Activated naive CD8-positive, alpha-beta T cell treated with anti-CD3 and anti-CD28 coated beads, Interleukin-2, amount 50 U/mL, for 24 hours (primary cell): Measurements from ENCODE around the gene ARHGAP24.

Source experiments
- ATAC-seq: fragments of 150-1000 bp; cut with Tn5 transposase; one replicate; pipeline ENCODE4 v1.10.0; 2021
- DNase-seq: peaks from one replicate; pipeline ENCODE4 v3.0.0; 2021
- H3K27ac Mint-ChIP-seq: one replicate; pipeline ENCODE4 v1.8.0; 2021; ENCODE audit warnings: mild to moderate bottlenecking, mixed read lengths
- H3K27me3 Mint-ChIP-seq: one replicate; pipeline ENCODE4 v1.8.0; 2021; ENCODE audit warnings: mixed read lengths
- H3K36me3 Mint-ChIP-seq: one replicate; pipeline ENCODE4 v1.8.0; 2021; ENCODE audit warnings: low read depth, mixed read lengths
- H3K4me1 Mint-ChIP-seq: one replicate; pipeline ENCODE4 v1.8.0; 2021; ENCODE audit warnings: mixed read lengths
- H3K4me3 Mint-ChIP-seq: one replicate; pipeline ENCODE4 v1.8.0; 2021; ENCODE audit warnings: mild to moderate bottlenecking, moderate library complexity, mixed read lengths
- H3K9me3 Mint-ChIP-seq: one replicate; pipeline ENCODE4 v1.8.0; 2021; ENCODE audit warnings: mixed read lengths

ARHGAP24 gene

GRCh38 chr4:85606505-85606904 is 131.6 kb downstream of the ARHGAP24 start:
- DNase-seq (no peak), ATAC-seq (no peak)
- Mint-ChIP-seq H3K4me1 (peaks cover 13% of the 10 kb centered on the region), H3K4me3 (no peak overlapping the region), H3K27me3 (no peaks in the 10 kb centered on the region), H3K27ac (peak overlapping the region; percentile 19), H3K36me3 (no peaks in the 10 kb centered on the region), H3K9me3 (peaks cover 4% of the 10 kb centered on the region)

GRCh38 chr4:85607624-85608023 is 132.7 kb downstream of the ARHGAP24 start:
- Mint-ChIP-seq H3K9me3 (peaks cover 4% of the 10 kb centered on the region), H3K27ac (no peak overlapping the region), H3K27me3 (no peaks in the 10 kb centered on the region), H3K4me1 (peaks cover 14% of the 10 kb centered on the region), H3K4me3 (no peak overlapping the region), H3K36me3 (no peaks in the 10 kb centered on the region)
- DNase-seq (no peak), ATAC-seq (no peak)

GRCh38 chr4:85610450-85610849 is 135.5 kb downstream of the ARHGAP24 start:
- H3K27ac Mint-ChIP-seq = peak overlapping the region; percentile 82
- no peaks in the 10 kb centered on the region for H3K27me3 Mint-ChIP-seq
- ATAC-seq (peak; percentile 81), DNase-seq (no peak)
- peaks cover 4% of the 10 kb centered on the region for H3K9me3 Mint-ChIP-seq
- no peaks in the 10 kb centered on the region for H3K36me3 Mint-ChIP-seq
- H3K4me3 Mint-ChIP-seq = no peak overlapping the region
- H3K4me1 Mint-ChIP-seq = peaks cover 14% of the 10 kb centered on the region

- Mint-ChIP-seq H3K4me3 (no peak overlapping the region), H3K4me1 (peaks cover 14% of the 10 kb centered on the region)
These were observed 136.7 kb downstream of the ARHGAP24 start for GRCh38 chr4:85611661-85612060.

GRCh38 chr4:85613901-85614300 is 139.0 kb downstream of the ARHGAP24 start:
- H3K27me3 Mint-ChIP-seq = no peaks in the 10 kb centered on the region
- H3K36me3 Mint-ChIP-seq = no peaks in the 10 kb centered on the region
- no peak overlapping the region for H3K27ac Mint-ChIP-seq

More at GRCh38 chr4:85611661-85612060, 136.7 kb downstream of the ARHGAP24 start:
- DNase-seq (no peak), ATAC-seq (no peak)
- Mint-ChIP-seq H3K9me3 (peaks cover 4% of the 10 kb centered on the region), H3K36me3 (no peaks in the 10 kb centered on the region), H3K27me3 (no peaks in the 10 kb centered on the region), H3K27ac (peak overlapping the region; percentile 30)

GRCh38 chr4:85615952-85616351 is 141.0 kb downstream of the ARHGAP24 start:
- H3K4me3 Mint-ChIP-seq = no peak overlapping the region
- ATAC-seq = no peak
- H3K27ac Mint-ChIP-seq = no peak overlapping the region
- H3K9me3 Mint-ChIP-seq = peaks cover 7% of the 10 kb centered on the region
- H3K27me3 Mint-ChIP-seq = no peaks in the 10 kb centered on the region
- no peaks in the 10 kb centered on the region for H3K36me3 Mint-ChIP-seq
- no peak for DNase-seq
- peaks cover 3% of the 10 kb centered on the region for H3K4me1 Mint-ChIP-seq

More at GRCh38 chr4:85613901-85614300, 139.0 kb downstream of the ARHGAP24 start:
- no peak for DNase-seq
- Mint-ChIP-seq H3K4me3 (no peak overlapping the region), H3K9me3 (peaks cover 4% of the 10 kb centered on the region), H3K4me1 (peaks cover 10% of the 10 kb centered on the region)
- no peak for ATAC-seq

- no peak overlapping the region for H3K27ac Mint-ChIP-seq
- DNase-seq = no peak
- H3K36me3 Mint-ChIP-seq = no peaks in the 10 kb centered on the region
- H3K27me3 Mint-ChIP-seq = no peaks in the 10 kb centered on the region
- H3K9me3 Mint-ChIP-seq = peaks cover 10% of the 10 kb centered on the region
- no peak for ATAC-seq
- no peak overlapping the region for H3K4me3 Mint-ChIP-seq
- H3K4me1 Mint-ChIP-seq = no peaks in the 10 kb centered on the region
These were observed 142.3 kb downstream of the ARHGAP24 start for GRCh38 chr4:85617202-85617601.

- Mint-ChIP-seq H3K4me1 (no peaks in the 10 kb centered on the region), H3K27ac (no peak overlapping the region), H3K4me3 (no peak overlapping the region), H3K27me3 (no peaks in the 10 kb centered on the region), H3K9me3 (peaks cover 8% of the 10 kb centered on the region), H3K36me3 (no peaks in the 10 kb centered on the region)
- ATAC-seq (no peak), DNase-seq (no peak)
These were observed 158.0 kb downstream of the ARHGAP24 start for GRCh38 chr4:85632981-85633380.

GRCh38 chr4:85637778-85638177 is 162.8 kb downstream of the ARHGAP24 start:
- DNase-seq (no peak), ATAC-seq (no peak)
- H3K36me3 Mint-ChIP-seq = no peaks in the 10 kb centered on the region
- H3K4me3 Mint-ChIP-seq = no peak overlapping the region
- H3K27ac Mint-ChIP-seq = no peak overlapping the region
- H3K4me1 Mint-ChIP-seq = no peaks in the 10 kb centered on the region
- H3K27me3 Mint-ChIP-seq = no peaks in the 10 kb centered on the region
- no peaks in the 10 kb centered on the region for H3K9me3 Mint-ChIP-seq

GRCh38 chr4:85639946-85640345 is 165.0 kb downstream of the ARHGAP24 start:
- H3K4me1 Mint-ChIP-seq = no peaks in the 10 kb centered on the region
- no peaks in the 10 kb centered on the region for H3K9me3 Mint-ChIP-seq
- DNase-seq = no peak
- no peaks in the 10 kb centered on the region for H3K36me3 Mint-ChIP-seq
- H3K27me3 Mint-ChIP-seq = no peaks in the 10 kb centered on the region
- no peak overlapping the region for H3K27ac Mint-ChIP-seq
- H3K4me3 Mint-ChIP-seq = no peak overlapping the region
- ATAC-seq = no peak

- H3K27me3 Mint-ChIP-seq = no peaks in the 10 kb centered on the region
- ATAC-seq = no peak
- H3K4me3 Mint-ChIP-seq = no peak overlapping the region
- no peaks in the 10 kb centered on the region for H3K4me1 Mint-ChIP-seq
- no peaks in the 10 kb centered on the region for H3K9me3 Mint-ChIP-seq
- no peak for DNase-seq
- H3K27ac Mint-ChIP-seq = no peak overlapping the region
- no peaks in the 10 kb centered on the region for H3K36me3 Mint-ChIP-seq
These were observed 167.6 kb downstream of the ARHGAP24 start for GRCh38 chr4:85642356-85643100.

GRCh38 chr4:85644061-85644460 is 169.1 kb downstream of the ARHGAP24 start:
- no peak overlapping the region for H3K4me3 Mint-ChIP-seq
- no peaks in the 10 kb centered on the region for H3K9me3 Mint-ChIP-seq
- H3K4me1 Mint-ChIP-seq = no peaks in the 10 kb centered on the region
- DNase-seq (no peak), ATAC-seq (no peak)
- no peaks in the 10 kb centered on the region for H3K36me3 Mint-ChIP-seq
- H3K27ac Mint-ChIP-seq = no peak overlapping the region
- no peaks in the 10 kb centered on the region for H3K27me3 Mint-ChIP-seq

GRCh38 chr4:85650908-85651307 is 176.0 kb downstream of the ARHGAP24 start:
- no peak overlapping the region for H3K4me3 Mint-ChIP-seq
- H3K4me1 Mint-ChIP-seq = no peaks in the 10 kb centered on the region
- H3K27me3 Mint-ChIP-seq = no peaks in the 10 kb centered on the region
- no peak for ATAC-seq
- no peak overlapping the region for H3K27ac Mint-ChIP-seq
- no peak for DNase-seq
- no peaks in the 10 kb centered on the region for H3K9me3 Mint-ChIP-seq
- H3K36me3 Mint-ChIP-seq = no peaks in the 10 kb centered on the region

- peaks cover 4% of the 10 kb centered on the region for H3K4me1 Mint-ChIP-seq
- H3K9me3 Mint-ChIP-seq = no peaks in the 10 kb centered on the region
- H3K4me3 Mint-ChIP-seq = no peak overlapping the region
- DNase-seq (no peak), ATAC-seq (no peak)
- no peaks in the 10 kb centered on the region for H3K36me3 Mint-ChIP-seq
- no peak overlapping the region for H3K27ac Mint-ChIP-seq
- H3K27me3 Mint-ChIP-seq = no peaks in the 10 kb centered on the region
These were observed 182.0 kb downstream of the ARHGAP24 start for GRCh38 chr4:85656759-85657505.

- Mint-ChIP-seq H3K27me3 (no peaks in the 10 kb centered on the region), H3K4me3 (no peak overlapping the region), H3K4me1 (peaks cover 4% of the 10 kb centered on the region), H3K36me3 (no peaks in the 10 kb centered on the region), H3K9me3 (no peaks in the 10 kb centered on the region), H3K27ac (no peak overlapping the region)
- ATAC-seq = no peak
- no peak for DNase-seq
These were observed 184.0 kb downstream of the ARHGAP24 start for GRCh38 chr4:85658766-85659439.
